ENCODE data around the gene ZCCHC10. TPM values are rescaled to one million over a fixed set of nuclear protein-coding genes. Genes with fewer than 3 reads are reported as not detected.

The ZCCHC10 gene
- total and polyA plus RNA-seq, 9 of the 15 experiments (the other 6 are each of a cell fraction or from before 2014, with no cell fraction given), result 11.9 to 146 (median 51.8) TPM

DNA sequence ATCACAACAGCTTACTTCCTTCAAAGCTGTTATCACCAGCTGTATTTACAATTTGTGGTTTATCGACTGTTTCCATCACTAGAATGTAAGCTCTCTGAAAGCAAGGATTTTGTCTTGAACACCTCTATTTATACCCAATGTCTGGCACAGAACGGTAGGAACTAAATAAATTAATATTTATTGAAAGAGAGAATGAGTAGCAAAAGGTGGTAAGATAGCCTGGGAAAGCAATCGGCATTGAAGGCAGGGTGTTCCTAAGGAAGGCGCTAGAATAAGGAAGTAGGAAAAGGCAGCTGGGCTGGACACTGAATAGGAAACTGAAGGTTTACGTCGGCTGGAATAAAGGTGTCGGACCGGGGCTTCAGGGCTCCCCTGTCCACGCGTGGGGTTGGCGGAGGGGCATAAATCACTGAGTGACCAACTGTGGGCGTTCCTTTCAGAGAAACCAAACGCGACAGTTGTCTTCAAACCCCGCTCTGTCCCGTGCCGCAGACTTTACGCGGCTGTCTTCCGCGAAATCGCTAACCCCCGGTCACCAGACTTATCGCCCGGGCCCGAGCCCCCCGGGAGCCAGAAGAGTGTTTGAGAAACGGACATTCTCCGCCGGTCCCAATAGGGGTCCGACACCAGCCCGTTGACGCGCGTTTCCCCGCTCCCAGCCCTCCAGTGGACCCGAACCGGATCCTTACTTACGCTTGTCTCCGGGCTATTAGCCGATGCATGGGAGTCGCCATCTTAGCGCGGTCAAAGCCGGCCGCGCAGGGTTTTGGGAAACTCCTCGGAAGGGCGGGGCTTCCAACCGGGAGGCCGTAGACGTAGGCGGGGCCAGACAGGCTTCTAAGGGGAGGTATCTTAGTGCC is at the start of gene ZCCHC10 (continued):
- TF ChIP-seq CUX1 (CRISPR knock-in tag; IDR thresholded peaks at IDR 0.05) (no peak), TAF9B (IDR thresholded peaks at IDR 0.05; ENCODE audit: partially characterized antibody) (peak; percentile 95), PHF8 (IDR thresholded peaks at IDR 0.05; ENCODE audit: borderline replicate concordance, low read length) (peak; percentile 98), TBP (optimal IDR thresholded peaks at IDR 0.05; ENCODE audit: low read depth, low read length) (peak; percentile 95), ZSCAN29 (IDR thresholded peaks at IDR 0.05) (0 out of 2 replicates have a peak, but pooled peaks have one; percentile 70), REST (IDR thresholded peaks at IDR 0.05; ENCODE audit: borderline replicate concordance) (no peak), REST (CRISPR knock-in tag; IDR thresholded peaks at IDR 0.05; ENCODE audit: low read depth) (0 out of 2 replicates have a peak, but pooled peaks have one; percentile 67), GATAD2B (IDR thresholded peaks at IDR 0.05; ENCODE audit: borderline replicate concordance) (no peak), ZNF311 (CRISPR knock-in tag; IDR thresholded peaks at IDR 0.05) (peak; percentile 71), GABPA (tag; conservative IDR thresholded peaks at IDR 0.05; ENCODE audit: low read depth) (peak; percentile 64), SFPQ (IDR thresholded peaks at IDR 0.05; ENCODE audit: low read depth, low read length) (no peak)
